ENCODE data around the gene ESRP2.

Gene ESRP2

GRCh38 chr16:68190081-68190480, 45.8 kb downstream of the ESRP2 start:
- DNase-seq (no peak), ATAC-seq (no peak)
- Mint-ChIP-seq H3K27me3 (no peaks in the 10 kb centered on the region), H3K4me3 (no peak overlapping the region), H3K36me3 (ENCODE audit: low read depth) (peaks cover 54% of the 10 kb centered on the region), H3K27ac (no peak overlapping the region), H3K4me1 (no peaks in the 10 kb centered on the region), H3K9me3 (no peaks in the 10 kb centered on the region)

GRCh38 chr16:68188170-68188569, 47.8 kb downstream of the ESRP2 start:
- H3K4me1 Mint-ChIP-seq, result no peaks in the 10 kb centered on the region
- H3K36me3 Mint-ChIP-seq (ENCODE audit: low read depth), result peaks cover 57% of the 10 kb centered on the region
- no peaks in the 10 kb centered on the region for H3K27me3 Mint-ChIP-seq
- ATAC-seq (no peak), DNase-seq (no peak)
- no peaks in the 10 kb centered on the region for H3K9me3 Mint-ChIP-seq
- H3K27ac Mint-ChIP-seq, result no peak overlapping the region
- no peak overlapping the region for H3K4me3 Mint-ChIP-seq

- Mint-ChIP-seq H3K36me3 (ENCODE audit: low read depth) (peaks cover 54% of the 10 kb centered on the region), H3K27me3 (no peaks in the 10 kb centered on the region), H3K4me3 (no peak overlapping the region), H3K9me3 (no peaks in the 10 kb centered on the region), H3K4me1 (no peaks in the 10 kb centered on the region), H3K27ac (no peak overlapping the region)
- no peak for DNase-seq
- ATAC-seq, result no peak
Measured at GRCh38 chr16:68187505-68187904, 48.4 kb downstream of the ESRP2 start.

GRCh38 chr16:68186877-68187276, 49.0 kb downstream of the ESRP2 start:
- Mint-ChIP-seq H3K27me3 (no peaks in the 10 kb centered on the region), H3K4me1 (no peaks in the 10 kb centered on the region), H3K4me3 (no peak overlapping the region), H3K27ac (no peak overlapping the region), H3K9me3 (no peaks in the 10 kb centered on the region), H3K36me3 (ENCODE audit: low read depth) (peaks cover 55% of the 10 kb centered on the region)
- ATAC-seq (no peak), DNase-seq (no peak)

- Mint-ChIP-seq H3K9me3 (no peaks in the 10 kb centered on the region), H3K4me1 (no peaks in the 10 kb centered on the region), H3K27me3 (no peaks in the 10 kb centered on the region), H3K27ac (no peak overlapping the region), H3K36me3 (ENCODE audit: low read depth) (peaks cover 60% of the 10 kb centered on the region), H3K4me3 (no peak overlapping the region)
- ATAC-seq (no peak), DNase-seq (no peak)
Measured at GRCh38 chr16:68183046-68183445, 52.9 kb downstream of the ESRP2 start.

GRCh38 chr16:68179855-68180254, 56.1 kb downstream of the ESRP2 start:
- DNase-seq (no peak), ATAC-seq (peak; percentile 49)
- no peak overlapping the region for H3K27ac Mint-ChIP-seq
- H3K4me1 Mint-ChIP-seq, result peaks cover 2% of the 10 kb centered on the region
- no peaks in the 10 kb centered on the region for H3K9me3 Mint-ChIP-seq
- H3K27me3 Mint-ChIP-seq, result no peaks in the 10 kb centered on the region
- no peak overlapping the region for H3K4me3 Mint-ChIP-seq
- peaks cover 60% of the 10 kb centered on the region for H3K36me3 Mint-ChIP-seq (ENCODE audit: low read depth)

GRCh38 chr16:68179196-68179795, 56.6 kb downstream of the ESRP2 start:
- no peaks in the 10 kb centered on the region for H3K27me3 Mint-ChIP-seq
- H3K9me3 Mint-ChIP-seq, result no peaks in the 10 kb centered on the region
- no peak for DNase-seq
- peaks cover 62% of the 10 kb centered on the region for H3K36me3 Mint-ChIP-seq (ENCODE audit: low read depth)
- peak overlapping the region; percentile 2 for H3K27ac Mint-ChIP-seq
- no peak for ATAC-seq
- H3K4me3 Mint-ChIP-seq, result no peak overlapping the region
- peaks cover 2% of the 10 kb centered on the region for H3K4me1 Mint-ChIP-seq

Measured in activated naive CD8-positive, alpha-beta T cell treated with anti-CD3 and anti-CD28 coated beads, Interleukin-2, amount 50 U/mL, for 24 hours (primary cell).